CD4-positive, alpha-beta memory T cell (primary cell): Measurements from ENCODE around the gene GGT6. TPM values are rescaled to one million over a fixed set of nuclear protein-coding genes. Genes with fewer than 3 reads are reported as not detected.
"Not testable (repeated sequence)": the region's sequence is repeated elsewhere in the genome, so short reads cannot be mapped to it uniquely, and the experiment has no call there.

Experiments used
- CTCF ChIA-PET: fragments of 350-600 bp; sonication (Branson Sonifier 250); formaldehyde crosslinking; loops from one replicate; lab custom pipeline; 2021; ENCODE audit warnings: inconsistent platforms; ENCODE audit not compliant: partially characterized antibody; lab: Charles Lee
- POLR2A ChIA-PET: fragments of 350-600 bp; sonication (Branson Sonifier 250); formaldehyde crosslinking; loops from one replicate; lab custom pipeline; 2021; ENCODE audit not compliant: partially characterized antibody; lab: Charles Lee
- DNase-seq, 5 donors: peaks; one replicate each; pipeline versions ENCODE4 v3.0.0 to v3.0.0-alpha.2; 2020 to 2022; ENCODE audit warnings: mixed read lengths in 1 of 5
- H3K27ac ChIP-seq: one replicate; pipeline ENCODE4 v1.7.0; 2013; ENCODE audit warnings: low read depth, low read length
- H3K27me3 ChIP-seq: 2 replicates; pipeline ENCODE4 v1.7.0; 2013; ENCODE audit warnings: mild to moderate bottlenecking, low read length, moderate library complexity; ENCODE audit not compliant: insufficient read depth
- H3K36me3 ChIP-seq: 2 replicates; pipeline ENCODE4 v1.7.0; 2013; ENCODE audit warnings: mild to moderate bottlenecking, low read length, moderate library complexity; ENCODE audit not compliant: insufficient read depth
- H3K4me1 ChIP-seq: 2 replicates; pipeline ENCODE4 v1.7.0; 2013; ENCODE audit warnings: mild to moderate bottlenecking, low read length, moderate library complexity; ENCODE audit not compliant: insufficient read depth
- H3K4me3 ChIP-seq, 2 donors: one replicate each; pipeline ENCODE4 v1.7.0; 2013; ENCODE audit warnings: low read length in 2 of 2, mild to moderate bottlenecking in 1 of 2
- H3K9me3 ChIP-seq, 2 donors: one replicate each; pipeline ENCODE4 v1.7.0; 2013; ENCODE audit warnings: low read length in 2 of 2, control low read depth in 1 of 2; ENCODE audit not compliant: control insufficient read depth in 1 of 2
- H3K27ac Mint-ChIP-seq, 7 donors: one replicate each; pipeline ENCODE4 v1.8.0; 2020 to 2021; ENCODE audit warnings: mixed read lengths in 7 of 7, mild to moderate bottlenecking in 6 of 7, inconsistent platforms in 3 of 7, moderate library complexity in 3 of 7
- H3K27me3 Mint-ChIP-seq, 2 donors: one replicate each; pipeline ENCODE4 v1.8.0; 2020 to 2021; ENCODE audit warnings: mixed read lengths in 2 of 2
- H3K36me3 Mint-ChIP-seq, 2 donors: one replicate each; pipeline ENCODE4 v1.8.0; 2020 to 2021; ENCODE audit warnings: mixed read lengths in 2 of 2, inconsistent platforms in 1 of 2, mild to moderate bottlenecking in 1 of 2
- H3K4me1 Mint-ChIP-seq, 4 donors: one replicate each; pipeline ENCODE4 v1.8.0; 2020 to 2021; ENCODE audit warnings: mixed read lengths in 4 of 4, mild to moderate bottlenecking in 1 of 4
- H3K4me3 Mint-ChIP-seq, 8 donors: one replicate each; pipeline ENCODE4 v1.8.0; 2020 to 2021; ENCODE audit warnings: mixed read lengths in 8 of 8, mild to moderate bottlenecking in 7 of 8, moderate library complexity in 6 of 8, inconsistent platforms in 3 of 8
- H3K9me3 Mint-ChIP-seq, 8 donors: one replicate each; pipeline ENCODE4 v1.8.0; 2020 to 2021; ENCODE audit warnings: mixed read lengths in 8 of 8, mild to moderate bottlenecking in 5 of 8, inconsistent platforms in 3 of 8, moderate library complexity in 1 of 8
- intact Hi-C: fragments of 100-400 bp; cut with micrococcal nuclease; formaldehyde crosslinking; loops from one replicate; pipeline ENCODE4 v1.15.1; 2023
- polyA plus RNA-seq, 2 donors: library from polyadenylated mRNA; unstranded; fragments of 300-500 nt; fragmentation: Illumina TruSeq; gene quantifications; one replicate each; pipeline ENCODE4 v1.2.3, GENCODE V29; 2021
- total RNA-seq, 2 experiments: library from RNA; stranded (reverse); gene quantifications; one replicate each; pipeline ENCODE4 v1.2.3, GENCODE V29; 2021

GGT6 gene
- total RNA-seq (not detected), polyA plus RNA-seq (not detected)

GRCh38 chr17:4560421-4560820, at the start of gene GGT6:
Gene GGT6, minus strand, starts transcription at chr17:4560577. Its CDS starts 56 bp downstream, at chr17:4560521.
- peak within 1 kb of the TSS in 1 of 8 donors; percentile 18 for H3K4me3 Mint-ChIP-seq
- H3K9me3 ChIP-seq, result no peaks in the 10 kb centered on the region
- ChIA-PET POLR2A (no interaction called here), CTCF (interaction anchor here (1.5 kb wide), 1 partner anchor 79 kb away, joined by 4 read pairs; no protein-coding TSS in a partner anchor)
- peaks cover 28% of the 10 kb centered on the region for H3K4me1 ChIP-seq
- H3K9me3 Mint-ChIP-seq, result no peaks in the 10 kb centered on the region
- H3K27ac Mint-ChIP-seq, result peak within 1 kb of the TSS in 2 of 7 donors; percentile 8 to 69
- peaks cover 25 to 40% (median 32%) of the 10 kb centered on the region in 4 donors for H3K4me1 Mint-ChIP-seq
- peaks cover 0 to 2% of the 10 kb centered on the region in 2 donors for H3K36me3 Mint-ChIP-seq
- DNase-seq, result no peak
- no peak within 1 kb of the TSS for H3K4me3 ChIP-seq
- intact Hi-C loops, result no loop called here
- no peaks in the 10 kb centered on the region for H3K27me3 ChIP-seq
- no peaks in the 10 kb centered on the region for H3K27me3 Mint-ChIP-seq
- no peaks in the 10 kb centered on the region for H3K36me3 ChIP-seq
- H3K27ac ChIP-seq, result no peak within 1 kb of the TSS

GRCh38 chr17:4610162-4610561, 49.8 kb upstream of the GGT6 start:
- no peaks in the 10 kb centered on the region for H3K4me1 Mint-ChIP-seq
- H3K9me3 Mint-ChIP-seq, result no peaks in the 10 kb centered on the region
- Histone ChIP-seq H3K9me3 (no peaks in the 10 kb centered on the region), H3K27me3 (no peaks in the 10 kb centered on the region), H3K36me3 (no peaks in the 10 kb centered on the region), H3K4me3 (no peak overlapping the region), H3K4me1 (no peaks in the 10 kb centered on the region), H3K27ac (no peak overlapping the region)
- CTCF ChIA-PET, result interaction anchor here (0.5 to 1.3 kb wide), 2 partner anchors 43 to 305 kb away, joined by 3 read pairs; no protein-coding TSS in a partner anchor
- H3K27me3 Mint-ChIP-seq, result peaks cover 15 to 23% of the 10 kb centered on the region in 2 donors
- POLR2A ChIA-PET, result no interaction called here
- no peaks in the 10 kb centered on the region for H3K36me3 Mint-ChIP-seq
- no peak for DNase-seq
- intact Hi-C loops, result no loop called here
- H3K27ac Mint-ChIP-seq, result no peak overlapping the region
- no peak overlapping the region for H3K4me3 Mint-ChIP-seq

GRCh38 chr17:4609761-4610160, 49.4 kb upstream of the GGT6 start:
- Histone ChIP-seq H3K9me3 (no peaks in the 10 kb centered on the region), H3K4me1 (no peaks in the 10 kb centered on the region), H3K27ac (no peak overlapping the region), H3K4me3 (no peak overlapping the region), H3K36me3 (no peaks in the 10 kb centered on the region), H3K27me3 (no peaks in the 10 kb centered on the region)
- no peaks in the 10 kb centered on the region for H3K9me3 Mint-ChIP-seq
- peaks cover 15 to 23% of the 10 kb centered on the region in 2 donors for H3K27me3 Mint-ChIP-seq
- H3K4me1 Mint-ChIP-seq, result no peaks in the 10 kb centered on the region
- H3K4me3 Mint-ChIP-seq, result no peak overlapping the region
- no peaks in the 10 kb centered on the region for H3K36me3 Mint-ChIP-seq
- POLR2A ChIA-PET, result no interaction called here
- no peak overlapping the region for H3K27ac Mint-ChIP-seq
- DNase-seq, result no peak
- intact Hi-C loops, result no loop called here
- CTCF ChIA-PET, result interaction anchor here (1.3 kb wide), 1 partner anchor 43 kb away, joined by 3 read pairs; no protein-coding TSS in a partner anchor

- H3K4me3 ChIP-seq, result no peak overlapping the region
- no peaks in the 10 kb centered on the region for H3K27me3 ChIP-seq
- Mint-ChIP-seq H3K4me3 (no peak overlapping the region), H3K36me3 (no peaks in the 10 kb centered on the region), H3K27me3 (peaks cover 15 to 27% of the 10 kb centered on the region in 2 donors), H3K27ac (no peak overlapping the region), H3K4me1 (no peaks in the 10 kb centered on the region), H3K9me3 (no peaks in the 10 kb centered on the region)
- ChIA-PET POLR2A (no interaction called here), CTCF (no interaction called here)
- H3K9me3 ChIP-seq, result no peaks in the 10 kb centered on the region
- H3K36me3 ChIP-seq, result no peaks in the 10 kb centered on the region
- H3K4me1 ChIP-seq, result no peaks in the 10 kb centered on the region
- H3K27ac ChIP-seq, result no peak overlapping the region
- intact Hi-C loops, result no loop called here
- no peak for DNase-seq
Measured at GRCh38 chr17:4607773-4608187, 47.4 kb upstream of the GGT6 start.

GRCh38 chr17:4607261-4607741, 46.9 kb upstream of the GGT6 start:
- ChIA-PET CTCF (no interaction called here), POLR2A (no interaction called here)
- no peaks in the 10 kb centered on the region for H3K36me3 Mint-ChIP-seq
- Histone ChIP-seq H3K9me3 (no peaks in the 10 kb centered on the region), H3K36me3 (no peaks in the 10 kb centered on the region), H3K27ac (no peak overlapping the region), H3K27me3 (no peaks in the 10 kb centered on the region), H3K4me3 (no peak overlapping the region), H3K4me1 (no peaks in the 10 kb centered on the region)
- H3K27me3 Mint-ChIP-seq, result peaks cover 15 to 27% of the 10 kb centered on the region in 2 donors
- no peak for DNase-seq
- H3K4me1 Mint-ChIP-seq, result no peaks in the 10 kb centered on the region
- H3K9me3 Mint-ChIP-seq, result no peaks in the 10 kb centered on the region
- no peak overlapping the region for H3K4me3 Mint-ChIP-seq
- intact Hi-C loops, result no loop called here
- no peak overlapping the region for H3K27ac Mint-ChIP-seq

- CTCF ChIA-PET, result no interaction called here
- POLR2A ChIA-PET, result no interaction called here
- peaks cover 15 to 27% of the 10 kb centered on the region in 2 donors for H3K27me3 Mint-ChIP-seq
- H3K4me1 Mint-ChIP-seq, result no peaks in the 10 kb centered on the region
- no peak for DNase-seq
- Histone ChIP-seq H3K27ac (no peak overlapping the region), H3K36me3 (no peaks in the 10 kb centered on the region), H3K4me1 (no peaks in the 10 kb centered on the region), H3K4me3 (no peak overlapping the region), H3K27me3 (no peaks in the 10 kb centered on the region), H3K9me3 (no peaks in the 10 kb centered on the region)
- intact Hi-C loops, result no loop called here
- H3K36me3 Mint-ChIP-seq, result no peaks in the 10 kb centered on the region
- H3K27ac Mint-ChIP-seq, result no peak overlapping the region
- H3K4me3 Mint-ChIP-seq, result no peak overlapping the region
- H3K9me3 Mint-ChIP-seq, result no peaks in the 10 kb centered on the region
Measured at GRCh38 chr17:4605826-4606225, 45.4 kb upstream of the GGT6 start.

GRCh38 chr17:4604736-4605135, 44.4 kb upstream of the GGT6 start:
- H3K27me3 Mint-ChIP-seq, result peaks cover 13 to 22% of the 10 kb centered on the region in 2 donors
- H3K4me1 ChIP-seq, DNase-seq, H3K4me1 Mint-ChIP-seq, intact Hi-C loops, H3K9me3 ChIP-seq, CTCF ChIA-PET, H3K36me3 Mint-ChIP-seq, H3K36me3 ChIP-seq, H3K9me3 Mint-ChIP-seq, POLR2A ChIA-PET, H3K4me3 ChIP-seq, H3K27me3 ChIP-seq, H3K4me3 Mint-ChIP-seq, H3K27ac ChIP-seq, H3K27ac Mint-ChIP-seq: not testable (repeated sequence)
